NB4 (cell line): Measurements from ENCODE around the gene ARFRP1.

ENCODE experiments used
- POLR2A ChIP-seq: IDR thresholded peaks from 2 replicates; pipeline ENCODE4 v1.6.1; 2011; ENCODE audit warnings: mild to moderate bottlenecking; ENCODE audit not compliant: insufficient read length; ENCODE audit errors: extremely low read depth
- TF ChIP-seq, protein P1 (sequence below): IDR thresholded peaks from one replicate; pipeline ENCODE4 v1.5.1; 2012; ENCODE audit warnings: low read depth, low read length
- TF ChIP-seq, protein P2 (sequence below): IDR thresholded peaks from 2 replicates; pipeline ENCODE4 v1.6.1; 2011; ENCODE audit warnings: low read depth, low read length

DNA sequence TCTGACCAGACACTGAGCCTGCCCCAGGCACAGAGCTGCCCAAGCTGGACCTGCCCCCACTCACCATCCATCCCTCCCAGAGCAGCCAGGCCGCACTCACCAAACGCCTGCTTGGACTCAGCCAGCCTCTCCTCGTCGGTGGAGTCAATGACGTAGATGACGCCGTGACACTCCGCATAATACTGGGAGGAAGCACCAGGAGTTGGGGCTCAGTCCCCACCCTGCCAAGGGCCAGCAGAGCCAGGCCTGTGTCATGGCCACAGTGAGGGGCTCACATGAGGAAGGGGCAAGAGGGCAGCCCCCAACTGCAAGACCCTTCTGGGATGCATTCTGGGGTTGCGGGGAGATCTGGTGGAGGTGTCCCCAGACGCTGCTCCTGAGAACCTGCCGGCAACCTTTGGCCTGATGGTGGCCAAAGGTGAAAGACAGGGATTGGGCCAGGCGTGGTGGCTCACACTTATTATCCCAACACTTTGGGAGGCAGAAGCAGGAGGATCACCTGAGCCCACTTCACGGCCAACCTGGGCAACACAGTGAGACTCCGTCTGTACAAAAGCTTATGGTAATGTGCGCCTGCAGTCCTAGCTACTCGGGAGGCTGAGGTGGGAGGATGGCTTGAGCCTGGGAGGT lies 5.6 kb downstream of the ARFRP1 start:
- TF ChIP-seq, protein P1, sequence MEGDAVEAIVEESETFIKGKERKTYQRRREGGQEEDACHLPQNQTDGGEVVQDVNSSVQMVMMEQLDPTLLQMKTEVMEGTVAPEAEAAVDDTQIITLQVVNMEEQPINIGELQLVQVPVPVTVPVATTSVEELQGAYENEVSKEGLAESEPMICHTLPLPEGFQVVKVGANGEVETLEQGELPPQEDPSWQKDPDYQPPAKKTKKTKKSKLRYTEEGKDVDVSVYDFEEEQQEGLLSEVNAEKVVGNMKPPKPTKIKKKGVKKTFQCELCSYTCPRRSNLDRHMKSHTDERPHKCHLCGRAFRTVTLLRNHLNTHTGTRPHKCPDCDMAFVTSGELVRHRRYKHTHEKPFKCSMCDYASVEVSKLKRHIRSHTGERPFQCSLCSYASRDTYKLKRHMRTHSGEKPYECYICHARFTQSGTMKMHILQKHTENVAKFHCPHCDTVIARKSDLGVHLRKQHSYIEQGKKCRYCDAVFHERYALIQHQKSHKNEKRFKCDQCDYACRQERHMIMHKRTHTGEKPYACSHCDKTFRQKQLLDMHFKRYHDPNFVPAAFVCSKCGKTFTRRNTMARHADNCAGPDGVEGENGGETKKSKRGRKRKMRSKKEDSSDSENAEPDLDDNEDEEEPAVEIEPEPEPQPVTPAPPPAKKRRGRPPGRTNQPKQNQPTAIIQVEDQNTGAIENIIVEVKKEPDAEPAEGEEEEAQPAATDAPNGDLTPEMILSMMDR, result no peak
- TF ChIP-seq POLR2A, result no peak
- TF ChIP-seq, protein P2, sequence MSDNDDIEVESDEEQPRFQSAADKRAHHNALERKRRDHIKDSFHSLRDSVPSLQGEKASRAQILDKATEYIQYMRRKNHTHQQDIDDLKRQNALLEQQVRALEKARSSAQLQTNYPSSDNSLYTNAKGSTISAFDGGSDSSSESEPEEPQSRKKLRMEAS, result no peak
